HG03565 (cell line): Measurements from ENCODE around the gene PRR7.

Source experiments
- ATAC-seq: cut with Tn5 transposase; IDR thresholded peaks from one replicate; pipeline ENCODE4 v1.9.1; 2021; ENCODE audit warnings: mild to moderate bottlenecking, moderate library complexity; ENCODE audit not compliant: unreplicated experiment

Gene PRR7

DNA sequence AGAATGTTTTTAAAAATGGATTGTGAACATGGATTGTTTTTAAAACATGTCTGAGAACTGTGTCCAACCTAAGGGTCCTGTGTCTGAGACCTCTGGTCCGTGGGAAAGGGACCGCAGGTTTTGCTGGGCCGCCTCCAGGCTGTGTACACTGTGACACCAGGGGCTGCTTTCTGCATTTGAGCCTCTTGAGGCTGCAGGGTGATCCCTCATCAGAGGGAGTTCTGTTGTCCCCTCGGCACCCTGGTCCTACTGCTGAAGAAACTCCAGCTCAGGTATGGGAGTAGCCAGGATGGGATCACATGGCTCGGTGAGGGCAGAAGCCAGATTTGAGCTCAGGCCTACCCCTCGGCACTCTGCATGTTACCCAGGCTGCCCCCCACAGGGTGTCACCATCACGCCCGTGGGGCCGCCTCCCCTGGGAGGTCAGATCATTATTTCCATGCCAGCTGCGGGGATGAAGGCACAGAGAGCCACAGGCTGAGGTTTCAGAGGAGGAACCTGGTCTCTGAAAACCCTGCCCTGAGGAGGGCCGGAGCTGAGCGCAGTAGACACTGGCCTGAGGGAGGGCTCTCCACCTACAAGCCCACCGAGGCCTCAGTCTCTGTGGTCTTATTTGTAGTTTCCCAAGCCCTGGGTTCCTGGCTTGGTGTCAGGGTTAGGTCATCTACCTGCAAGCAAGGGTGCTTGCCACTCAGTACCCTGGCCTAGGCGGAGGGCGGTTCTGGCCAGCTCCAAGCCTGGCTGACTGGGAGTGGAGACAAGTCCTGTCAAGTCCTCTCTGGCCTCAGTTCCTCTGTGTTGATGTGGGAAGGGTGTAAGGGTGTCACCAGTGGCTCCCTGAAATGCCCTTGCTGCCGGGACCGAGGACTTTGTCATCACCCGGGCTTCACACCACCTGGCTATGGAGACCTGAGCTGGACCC is 2.8 kb downstream of the PRR7 start:
- no peak for ATAC-seq

DNA sequence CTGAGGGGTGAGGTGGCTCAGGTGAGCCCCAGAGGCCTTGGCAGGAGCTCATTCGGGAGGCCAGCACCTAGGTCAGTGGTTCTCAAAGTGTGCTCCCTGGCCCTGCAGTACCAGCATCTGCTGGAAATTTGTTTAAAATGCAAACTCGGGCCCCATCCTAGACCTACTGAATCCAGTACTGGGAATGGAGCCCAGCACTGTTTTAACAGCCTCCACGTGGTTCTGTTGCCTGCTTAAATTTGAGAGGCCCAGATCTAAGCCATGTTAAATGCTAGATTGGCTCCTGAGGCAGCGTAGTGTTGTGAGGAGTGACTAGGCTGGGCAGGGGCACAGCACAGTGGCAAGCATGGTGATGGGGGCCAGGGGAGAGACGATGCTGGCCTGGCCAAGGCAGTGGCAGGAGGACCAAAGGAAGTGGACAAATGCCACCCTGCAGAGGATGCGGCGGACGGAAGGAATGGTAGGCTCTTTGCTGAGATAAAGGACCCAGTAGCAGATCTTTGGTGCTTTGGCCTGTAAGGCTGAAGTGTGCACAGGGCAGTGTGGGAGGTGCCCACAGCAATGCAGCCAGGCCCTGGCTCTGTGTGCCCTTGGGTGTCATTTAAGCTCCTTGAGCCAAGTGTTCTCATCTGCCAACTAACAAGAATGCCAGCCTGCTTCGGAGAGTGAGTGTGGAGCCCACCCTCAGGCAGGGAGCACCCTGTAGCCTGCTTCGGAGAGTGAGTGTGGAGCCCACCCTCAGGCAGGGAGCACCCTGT is 4.2 kb downstream of the PRR7 start:
- no peak for ATAC-seq

- ATAC-seq: no peak
Observed at GRCh38 chr5:177452688-177453638, 6.3 kb downstream of the PRR7 start.

DNA sequence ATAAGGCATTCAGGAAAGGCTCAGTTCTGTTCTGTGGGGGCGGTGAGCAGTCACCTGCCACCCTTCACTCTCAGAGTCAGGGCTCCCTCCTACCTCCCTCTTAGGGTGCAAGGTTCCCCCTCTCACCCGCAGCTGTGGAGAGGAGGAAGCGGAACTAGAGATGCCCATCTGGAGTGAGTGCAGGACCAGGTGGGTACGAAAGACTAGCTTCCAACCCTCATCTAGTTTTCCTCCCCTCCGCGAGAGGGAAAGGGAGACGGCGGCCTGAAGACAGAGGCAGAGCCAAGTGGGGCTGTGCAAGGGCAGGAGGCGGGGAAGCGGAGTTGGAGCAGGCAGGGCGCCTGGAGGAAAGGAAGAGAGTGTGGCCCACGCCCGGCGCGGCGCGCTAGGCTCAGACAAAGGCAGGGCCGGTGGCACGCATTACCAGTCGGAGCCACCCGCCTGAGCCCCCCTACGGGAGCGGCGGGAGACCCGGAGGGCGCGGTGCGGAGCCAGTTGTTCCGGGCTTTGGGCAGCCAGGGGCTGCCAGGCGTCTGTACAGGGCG is 7.3 kb downstream of the PRR7 start:
- ATAC-seq: no peak

- peak; percentile 40 for ATAC-seq
Observed at GRCh38 chr5:177454397-177455035, 7.9 kb downstream of the PRR7 start.

DNA sequence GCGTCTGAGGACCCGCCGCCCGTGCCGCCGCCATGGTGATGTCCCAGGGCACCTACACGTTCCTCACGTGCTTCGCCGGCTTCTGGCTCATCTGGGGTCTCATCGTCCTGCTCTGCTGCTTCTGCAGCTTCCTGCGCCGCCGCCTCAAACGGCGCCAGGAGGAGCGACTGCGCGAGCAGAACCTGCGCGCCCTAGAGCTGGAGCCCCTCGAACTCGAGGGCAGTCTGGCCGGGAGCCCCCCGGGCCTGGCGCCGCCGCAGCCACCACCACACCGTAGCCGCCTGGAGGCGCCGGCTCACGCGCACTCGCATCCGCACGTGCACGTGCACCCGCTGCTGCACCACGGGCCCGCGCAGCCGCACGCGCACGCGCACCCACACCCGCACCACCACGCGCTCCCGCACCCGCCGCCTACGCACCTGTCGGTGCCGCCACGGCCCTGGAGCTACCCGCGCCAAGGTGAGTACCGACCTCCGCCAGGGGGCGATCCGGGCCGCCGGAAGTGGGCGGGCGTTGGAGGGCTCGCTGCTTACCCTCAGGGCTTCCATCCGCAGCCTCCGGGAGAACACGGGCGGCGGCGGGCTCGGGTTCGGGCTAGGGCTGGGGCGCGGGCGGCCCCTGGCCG is 8.5 kb downstream of the PRR7 start:
- ATAC-seq: peak; percentile 37

DNA sequence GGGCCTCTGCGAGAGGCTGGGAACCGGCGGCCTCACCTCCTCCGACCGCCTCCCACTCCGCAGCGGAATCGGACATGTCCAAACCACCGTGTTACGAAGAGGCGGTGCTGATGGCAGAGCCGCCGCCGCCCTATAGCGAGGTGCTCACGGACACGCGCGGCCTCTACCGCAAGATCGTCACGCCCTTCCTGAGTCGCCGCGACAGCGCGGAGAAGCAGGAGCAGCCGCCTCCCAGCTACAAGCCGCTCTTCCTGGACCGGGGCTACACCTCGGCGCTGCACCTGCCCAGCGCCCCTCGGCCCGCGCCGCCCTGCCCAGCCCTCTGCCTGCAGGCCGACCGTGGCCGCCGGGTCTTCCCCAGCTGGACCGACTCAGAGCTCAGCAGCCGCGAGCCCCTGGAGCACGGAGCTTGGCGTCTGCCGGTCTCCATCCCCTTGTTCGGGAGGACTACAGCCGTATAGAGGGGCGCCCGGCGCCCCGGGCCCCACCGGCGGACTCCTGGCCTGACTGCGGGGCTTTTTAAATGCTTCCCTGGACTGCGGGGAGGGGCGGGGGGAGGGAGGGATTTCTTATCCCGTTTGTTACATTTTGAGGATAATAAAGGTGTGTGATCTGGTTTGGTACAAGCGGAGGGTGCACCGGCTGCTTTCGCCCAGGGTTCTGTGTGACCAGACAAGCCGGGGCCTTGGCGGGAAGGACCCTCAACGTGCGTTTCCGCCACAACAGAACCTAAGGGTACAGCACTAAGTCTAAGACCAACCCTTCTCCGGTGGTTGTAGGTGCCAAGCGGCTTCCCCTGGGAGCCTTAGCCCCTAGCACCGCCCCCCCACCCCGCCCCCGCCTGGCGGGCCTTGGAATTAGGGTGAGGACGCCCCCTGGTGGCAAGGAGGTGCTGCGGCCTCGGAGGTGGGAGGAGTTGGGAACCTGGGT is 9.3 kb downstream of the PRR7 start:
- ATAC-seq: peak; percentile 2

DNA sequence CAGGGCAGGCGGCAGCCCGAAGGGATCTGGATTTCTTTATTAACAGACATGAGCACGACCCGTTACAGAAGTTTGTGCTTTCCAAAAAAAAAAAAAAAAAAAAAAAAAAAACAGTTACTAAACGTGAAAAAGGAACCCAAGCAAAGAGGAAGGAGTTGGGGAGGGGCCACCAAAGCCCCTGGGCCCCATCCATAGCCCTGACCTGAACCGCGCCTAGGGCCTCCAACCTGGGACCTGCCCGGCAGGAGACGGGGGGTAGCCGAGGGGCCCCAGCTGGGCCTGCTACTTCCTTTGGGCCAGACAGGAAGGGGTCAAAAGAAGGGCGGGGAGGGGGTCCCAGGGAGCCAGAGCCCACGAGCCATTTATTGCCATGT is 10.0 kb downstream of the PRR7 start:
- no peak for ATAC-seq

- peak; percentile 32 for ATAC-seq
Observed at GRCh38 chr5:177456976-177457851, 10.6 kb downstream of the PRR7 start.

GRCh38 chr5:177457852-177458681 is 11.5 kb downstream of the PRR7 start:
- no peak for ATAC-seq

DNA sequence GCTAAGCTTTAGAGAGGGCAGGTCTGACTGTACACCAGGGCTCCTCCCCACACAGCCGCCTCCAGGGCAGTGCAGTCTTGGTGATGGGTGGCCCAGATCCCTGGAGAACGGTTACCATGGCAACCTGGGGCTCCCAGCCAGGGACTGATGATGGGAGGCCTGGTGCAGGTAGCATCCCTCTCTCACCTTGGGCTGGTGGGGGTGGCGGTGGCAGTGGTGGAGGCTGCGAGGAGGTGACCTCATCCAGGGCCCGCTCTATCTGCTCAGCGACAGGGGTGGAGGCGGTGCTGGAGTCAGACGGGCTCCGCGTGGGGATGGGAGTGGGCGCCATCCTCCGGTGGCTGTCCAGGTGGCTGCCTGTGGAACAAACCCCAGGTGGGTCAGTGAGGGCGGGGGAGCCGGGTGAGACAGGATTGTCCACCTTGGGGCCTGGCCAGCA is 12.3 kb downstream of the PRR7 start:
- no peak for ATAC-seq

GRCh38 chr5:177459357-177459756 is 12.7 kb downstream of the PRR7 start:
- no peak for ATAC-seq

DNA sequence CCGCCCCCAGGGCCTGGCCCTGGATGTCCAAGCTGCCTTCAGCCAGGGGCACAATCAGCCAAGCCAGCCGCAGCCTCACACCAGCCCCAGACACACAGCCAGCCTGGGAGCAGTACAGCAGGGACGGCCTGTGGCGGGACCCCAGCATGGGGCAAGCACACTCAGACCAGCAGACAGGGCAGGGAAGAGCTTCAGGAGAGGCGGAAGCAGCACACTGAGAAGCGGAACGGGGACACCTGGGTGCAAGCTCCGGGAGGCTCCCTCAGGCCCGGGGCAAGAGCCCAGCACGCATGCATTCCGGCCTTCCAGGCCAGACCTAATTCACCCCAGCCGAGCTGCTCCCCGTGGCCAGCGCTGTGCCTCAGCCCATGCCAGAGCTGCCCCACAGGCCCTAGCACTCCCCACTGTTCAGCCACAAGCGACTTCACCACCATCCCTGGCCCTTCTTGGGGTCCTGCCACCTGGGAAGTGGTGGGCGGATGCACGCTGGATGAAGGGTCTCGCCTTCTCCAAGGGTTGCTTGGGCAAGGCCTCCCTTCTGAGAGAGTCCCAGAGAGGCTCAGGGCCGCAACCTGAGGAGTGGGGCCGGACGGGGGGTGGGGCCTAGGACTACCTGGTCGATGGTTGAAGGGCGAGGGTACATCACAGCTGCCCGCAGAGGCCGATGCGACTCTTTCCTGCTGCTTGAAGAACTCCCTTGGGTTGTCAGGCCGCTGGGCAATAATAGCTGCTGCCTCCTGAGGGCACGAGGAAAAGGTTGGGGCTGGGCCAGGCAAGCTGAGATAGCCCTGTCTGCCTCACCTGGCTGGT is 13.4 kb downstream of the PRR7 start:
- ATAC-seq: no peak

- ATAC-seq: no peak
Observed at GRCh38 chr5:177462021-177462670, 15.5 kb downstream of the PRR7 start.

DNA sequence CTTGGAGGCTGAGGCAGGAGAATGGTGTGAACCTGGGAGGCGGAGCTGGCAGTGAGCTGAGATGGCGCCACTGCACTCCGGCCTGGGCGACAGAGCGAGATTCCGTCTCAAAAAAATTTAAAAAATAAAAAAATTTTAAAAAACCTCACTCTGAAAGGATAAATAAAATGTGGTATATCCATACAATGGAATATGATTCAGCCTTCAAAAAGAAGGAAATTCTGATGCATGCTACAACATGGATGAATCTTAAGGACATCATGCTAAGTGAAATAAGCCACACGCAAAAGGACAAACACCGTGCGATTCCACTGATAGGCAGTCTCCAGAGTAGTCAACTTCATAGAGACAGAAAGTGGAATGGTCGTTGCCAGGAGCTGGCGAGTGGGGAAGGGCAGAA is 18.4 kb downstream of the PRR7 start:
- ATAC-seq: no peak
